Measurements from ENCODE around the gene MRPL28. TPM values are rescaled to one million over a fixed set of nuclear protein-coding genes. Genes with fewer than 3 reads are reported as not detected.
A peak's percentile ranks its signal among the peaks of the same experiment; 100 is the strongest.
"Not testable (repeated sequence)": the region's sequence is repeated elsewhere in the genome, so short reads cannot be mapped to it uniquely, and the experiment has no call there.

Gene MRPL28
- total RNA-seq, 4 donors from 2014 or later, result 39.9 to 106 (median 80.7) TPM

- intact Hi-C loops (cut with DNase I), result loop anchor here (10.0 kb wide), 1 partner anchor 104 kb away; no protein-coding TSS in a partner anchor
These were observed 10.3 kb upstream of the MRPL28 start for GRCh38 chr16:380762-381011.

GRCh38 chr16:379961-380761 is 9.8 kb upstream of the MRPL28 start:
- WGBS, 2 donors, result 82 to 84% methylated on average over 15 to 27 of the region's 27 CpGs
- TF ChIP-seq POLR2A (IDR thresholded peaks at IDR 0.05), result no peak
- TF ChIP-seq CTCF (IDR thresholded peaks at IDR 0.05), result no peak
- peak overlapping the region in 1 of 3 donors; percentile 92 for H3K4me3 ChIP-seq (replicated peaks in 1 of 3)
- H3K27me3 ChIP-seq, result no peaks in the 10 kb centered on the region
- intact Hi-C loops (cut with DNase I), result loop anchor here (10.0 kb wide), 1 partner anchor 105 kb away; no protein-coding TSS in a partner anchor
- peaks cover 28 to 33% of the 10 kb centered on the region in 2 donors for H3K4me1 ChIP-seq
- peaks cover under 1 to 19% of the 10 kb centered on the region in 2 donors for H3K36me3 ChIP-seq
- no peak for DNase-seq
- peak overlapping the region in 2 of 3 donors; percentile 54 to 57 for H3K27ac ChIP-seq
- H3K9me3 ChIP-seq, result no peaks in the 10 kb centered on the region

More at GRCh38 chr16:380762-381011, 10.3 kb upstream of the MRPL28 start:
- H3K9me3 ChIP-seq, result no peaks in the 10 kb centered on the region
- peaks cover 28 to 33% of the 10 kb centered on the region in 2 donors for H3K4me1 ChIP-seq
- TF ChIP-seq CTCF (IDR thresholded peaks at IDR 0.05), result no peak
- TF ChIP-seq POLR2A (IDR thresholded peaks at IDR 0.05), result no peak
- peak overlapping the region; percentile 26 to 92 (median 45) for H3K4me3 ChIP-seq (replicated peaks in 1 of 3)
- H3K27ac ChIP-seq, result peak overlapping the region in 1 of 3 donors; percentile 40
- DNase-seq, result no peak
- H3K36me3 ChIP-seq, result peaks cover 0 to 17% of the 10 kb centered on the region in 2 donors
- no peaks in the 10 kb centered on the region for H3K27me3 ChIP-seq
- 11% methylated on average over 11 of the region's 12 CpGs; no CpG with 5 or more reads in 1 of the 2 donors for WGBS, 2 donors

GRCh38 chr16:379183-379960 is 9.0 kb upstream of the MRPL28 start:
- intact Hi-C loops (cut with DNase I), result no loop called here
- no peaks in the 10 kb centered on the region for H3K9me3 ChIP-seq
- H3K36me3 ChIP-seq, result peaks cover 7 to 26% of the 10 kb centered on the region in 2 donors
- no peaks in the 10 kb centered on the region for H3K27me3 ChIP-seq
- TF ChIP-seq POLR2A (IDR thresholded peaks at IDR 0.05) (peak in 1 of 2 donors; percentile 26), CTCF (IDR thresholded peaks at IDR 0.05) (no peak)
- H3K4me1 ChIP-seq, result peaks cover 28 to 33% of the 10 kb centered on the region in 2 donors
- DNase-seq, result peak; percentile 98 to 99
- 53 to 54% methylated on average over 5 to 12 of the region's 16 CpGs for WGBS, 2 donors
- peak overlapping the region; percentile 26 to 57 (median 54) for H3K27ac ChIP-seq
- no peak overlapping the region for H3K4me3 ChIP-seq (replicated peaks in 1 of 3)

- H3K27me3 ChIP-seq, result no peaks in the 10 kb centered on the region
- no peak for DNase-seq
- no peak for TF ChIP-seq POLR2A (IDR thresholded peaks at IDR 0.05)
- peak overlapping the region in 1 of 3 donors; percentile 30 for H3K27ac ChIP-seq
- intact Hi-C loops (cut with DNase I), result no loop called here
- peaks cover 28 to 29% of the 10 kb centered on the region in 2 donors for H3K4me1 ChIP-seq
- 48 to 73% methylated on average over 6 to 8 of the region's 14 CpGs for WGBS, 2 donors
- H3K4me3 ChIP-seq (replicated peaks in 1 of 3), result no peak overlapping the region
- H3K9me3 ChIP-seq, result no peaks in the 10 kb centered on the region
- peaks cover 7 to 32% of the 10 kb centered on the region in 2 donors for H3K36me3 ChIP-seq
These were observed 8.5 kb upstream of the MRPL28 start for GRCh38 chr16:378821-379182.

GRCh38 chr16:378113-378820 is 7.9 kb upstream of the MRPL28 start:
- peaks cover 23% of the 10 kb centered on the region in 2 donors for H3K4me1 ChIP-seq
- peak overlapping the region in 1 of 3 donors; percentile 30 for H3K27ac ChIP-seq
- intact Hi-C loops (cut with DNase I); H3K4me3 ChIP-seq (replicated peaks in 1 of 3); DNase-seq; H3K27me3 ChIP-seq; H3K9me3 ChIP-seq: not testable (repeated sequence)
- H3K36me3 ChIP-seq, result peaks cover 7 to 33% of the 10 kb centered on the region in 2 donors
- 92% methylated on average over 27 to 32 of the region's 36 CpGs for WGBS, 2 donors
